PC-3 (cell line): ENCODE results near the gene DDX39A.

Experiments
- CTCF ChIP-seq: fragments of 300-600 bp; sonication (generic); conservative IDR thresholded peaks from 2 replicates; pipeline ENCODE4 v1.5.1; 2017; ENCODE audit warnings: antibody characterized with exemption, low read depth, mild to moderate bottlenecking, low read length
- EZH2 ChIP-seq: fragments of 300-600 bp; sonication (generic); IDR thresholded peaks from one replicate; pipeline ENCODE4 v1.6.1; 2017; ENCODE audit warnings: antibody characterized with exemption, mild to moderate bottlenecking, low read length; ENCODE audit not compliant: unreplicated experiment
- EZH2phosphoT487 ChIP-seq: fragments of 300-600 bp; sonication (generic); IDR thresholded peaks from 2 replicates; pipeline ENCODE4 v1.6.1; 2018; ENCODE audit warnings: mild to moderate bottlenecking, antibody characterized with exemption, low read length, borderline replicate concordance

- TF ChIP-seq CTCF (no peak), EZH2 (no peak), EZH2phosphoT487 (no peak)
Measured at GRCh38 chr19:14449321-14449720, 30.2 kb upstream of the DDX39A start.
